ENCODE data around the gene RCC1.
"Not testable (repeated sequence)": the region's sequence is repeated elsewhere in the genome, so short reads cannot be mapped to it uniquely, and the experiment has no call there.

Gene RCC1

DNA sequence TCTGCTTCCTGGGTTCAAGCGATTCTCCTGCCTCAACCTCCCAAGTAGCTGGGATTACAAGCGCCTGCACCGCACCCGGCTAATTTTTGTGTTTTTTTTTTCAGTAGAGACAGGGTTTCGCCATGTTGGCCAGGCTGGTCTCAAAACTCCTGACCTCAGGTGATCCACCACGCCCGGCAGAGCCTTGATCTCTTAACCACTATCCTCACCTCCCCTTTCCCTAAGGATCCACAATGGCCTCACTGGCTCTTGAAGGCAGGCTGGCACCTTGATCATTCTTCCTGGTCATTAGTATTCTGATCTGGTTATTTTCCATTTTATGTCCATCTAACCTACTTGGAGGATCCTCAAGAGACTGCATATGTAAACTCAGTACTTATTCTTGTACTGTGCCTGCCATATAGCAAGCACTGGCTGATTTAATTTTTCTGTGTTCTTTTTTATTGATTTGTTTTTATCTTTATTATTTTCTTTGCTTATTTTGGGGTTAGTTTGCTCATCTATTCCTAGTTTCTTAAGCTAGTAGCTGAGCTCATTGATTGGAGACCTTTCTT is 6.3 kb downstream of the RCC1 start:
- peak; percentile 53 for DNase-seq

DNA sequence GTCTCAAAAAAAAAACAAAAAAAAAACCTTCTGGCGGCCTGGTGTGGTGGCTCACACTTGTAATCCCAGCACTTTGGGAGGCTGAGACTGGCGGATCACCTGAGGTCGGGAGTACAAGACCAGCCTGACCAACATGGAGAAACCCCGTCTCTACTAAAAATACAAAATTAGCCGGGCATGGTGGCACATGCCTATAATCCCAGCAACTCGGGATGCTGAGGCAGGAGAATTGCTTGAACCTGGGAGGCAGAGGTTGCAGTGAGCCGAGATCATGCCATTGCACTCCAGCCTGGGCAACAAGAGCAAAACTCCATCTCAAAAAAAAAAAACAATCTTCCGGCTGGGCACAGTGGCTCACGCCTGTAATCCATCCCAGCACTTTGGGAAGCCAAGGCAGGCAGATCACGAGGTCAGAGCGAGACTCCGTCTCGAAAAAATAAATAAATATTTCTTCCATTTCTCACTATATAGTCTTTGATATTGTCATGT is 8.6 kb downstream of the RCC1 start:
- DNase-seq, result peak; percentile 22

DNA sequence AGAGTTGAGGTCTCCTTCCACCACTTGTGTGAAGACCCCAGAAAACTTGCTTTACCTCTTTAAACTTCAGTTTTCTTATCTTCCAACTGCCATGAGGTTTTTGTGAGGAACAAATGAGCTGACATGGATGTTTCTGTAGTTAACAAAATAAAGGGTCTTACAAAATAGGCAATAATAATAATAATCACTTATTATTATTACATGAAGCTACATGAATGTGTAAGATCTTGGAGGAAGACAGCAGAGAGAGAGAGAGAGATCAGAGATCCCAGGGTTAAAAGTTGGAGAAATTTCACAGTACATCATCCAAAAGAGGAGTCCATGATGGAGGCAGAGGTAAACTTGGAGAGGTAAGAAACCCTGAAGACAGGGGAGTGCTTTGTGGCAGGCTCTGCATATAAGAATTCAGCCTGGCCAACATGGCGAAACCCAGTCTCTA is 10.7 kb downstream of the RCC1 start:
- peak; percentile 28 for DNase-seq

DNA sequence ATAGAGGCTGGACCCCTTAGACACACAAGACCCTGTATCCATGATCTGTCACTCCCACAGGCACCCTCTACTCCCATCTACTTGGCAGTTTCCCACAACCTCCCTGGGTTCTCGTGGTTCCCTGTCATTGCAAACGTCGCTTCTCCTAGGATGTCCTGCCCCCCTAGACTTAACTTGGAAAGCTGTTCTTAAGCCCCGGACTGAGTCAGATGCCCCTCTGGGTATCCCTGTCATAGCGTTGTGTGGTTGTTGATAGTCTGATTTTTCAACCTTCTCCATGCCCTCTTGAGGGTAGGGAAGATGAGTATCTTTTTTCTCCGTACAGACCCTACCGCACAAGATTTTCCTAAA is 11.8 kb downstream of the RCC1 start:
- no peak for DNase-seq

DNA sequence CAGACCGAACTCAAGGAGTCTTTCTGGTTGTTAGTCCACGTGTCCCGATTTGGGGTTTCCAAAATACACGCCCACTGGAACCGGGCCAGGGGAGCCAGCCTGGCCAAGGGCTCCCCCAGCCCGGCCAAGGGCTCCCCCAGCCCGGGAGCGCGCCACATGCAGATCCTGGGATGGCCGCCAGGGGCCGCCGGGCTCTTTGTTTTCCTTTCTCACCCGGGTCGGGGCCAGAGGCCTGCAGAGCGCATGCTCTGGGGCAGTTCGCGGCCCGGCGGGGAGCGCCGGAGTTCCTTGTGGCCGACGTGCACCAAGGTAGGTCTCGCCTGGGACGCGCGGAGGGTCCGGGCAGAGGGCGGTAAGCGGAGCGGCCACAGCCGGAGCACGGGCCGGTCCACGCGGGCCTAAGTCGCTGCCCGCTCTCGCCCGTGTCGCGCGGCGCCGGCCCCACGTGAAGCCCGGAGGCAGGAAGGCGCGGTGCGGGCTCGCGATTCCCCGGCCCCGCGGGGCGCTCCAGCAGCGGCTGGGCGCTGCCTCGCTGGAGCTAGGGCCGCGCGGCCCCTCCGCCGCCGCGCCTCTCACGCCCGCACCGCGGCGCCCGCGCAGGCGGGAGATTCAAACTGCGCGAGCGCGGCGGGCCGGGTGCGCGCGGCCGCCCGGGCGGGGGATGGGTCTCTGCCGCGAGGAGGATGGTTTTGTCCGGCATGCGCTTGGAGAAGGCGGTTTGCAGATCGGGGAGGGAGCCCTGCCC is 12.3 kb downstream of the RCC1 start:
- peak; percentile 89 for DNase-seq

DNA sequence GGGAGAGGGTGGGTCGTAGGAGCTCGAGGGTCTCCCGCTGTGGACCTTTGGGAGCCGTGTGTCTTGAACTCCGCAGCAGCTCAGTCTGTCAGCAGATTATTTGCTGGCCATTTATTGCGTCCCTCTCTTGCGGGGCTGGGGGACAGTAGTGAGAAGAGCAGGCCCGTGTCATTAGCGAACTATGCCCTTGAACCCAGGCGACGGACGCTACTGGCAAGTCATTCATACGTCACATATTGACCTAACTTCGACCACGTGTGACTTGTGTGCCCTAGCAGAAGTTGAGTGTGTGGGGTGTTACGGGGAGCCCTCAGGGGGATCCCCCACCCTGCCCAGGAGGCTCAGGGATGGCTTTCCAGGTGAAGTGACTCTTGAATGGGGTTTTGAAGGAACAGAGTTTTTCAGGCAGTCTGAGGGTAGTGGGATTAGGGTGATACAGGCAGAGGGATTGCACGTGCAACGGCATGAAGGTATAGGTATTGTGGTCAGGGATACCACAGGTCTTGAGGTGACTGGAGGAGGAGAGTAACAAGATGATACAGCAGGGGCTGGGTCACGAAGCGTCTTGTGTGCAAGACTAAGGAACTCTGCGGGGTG is 13.0 kb downstream of the RCC1 start:
- DNase-seq, result peak; percentile 51

DNA sequence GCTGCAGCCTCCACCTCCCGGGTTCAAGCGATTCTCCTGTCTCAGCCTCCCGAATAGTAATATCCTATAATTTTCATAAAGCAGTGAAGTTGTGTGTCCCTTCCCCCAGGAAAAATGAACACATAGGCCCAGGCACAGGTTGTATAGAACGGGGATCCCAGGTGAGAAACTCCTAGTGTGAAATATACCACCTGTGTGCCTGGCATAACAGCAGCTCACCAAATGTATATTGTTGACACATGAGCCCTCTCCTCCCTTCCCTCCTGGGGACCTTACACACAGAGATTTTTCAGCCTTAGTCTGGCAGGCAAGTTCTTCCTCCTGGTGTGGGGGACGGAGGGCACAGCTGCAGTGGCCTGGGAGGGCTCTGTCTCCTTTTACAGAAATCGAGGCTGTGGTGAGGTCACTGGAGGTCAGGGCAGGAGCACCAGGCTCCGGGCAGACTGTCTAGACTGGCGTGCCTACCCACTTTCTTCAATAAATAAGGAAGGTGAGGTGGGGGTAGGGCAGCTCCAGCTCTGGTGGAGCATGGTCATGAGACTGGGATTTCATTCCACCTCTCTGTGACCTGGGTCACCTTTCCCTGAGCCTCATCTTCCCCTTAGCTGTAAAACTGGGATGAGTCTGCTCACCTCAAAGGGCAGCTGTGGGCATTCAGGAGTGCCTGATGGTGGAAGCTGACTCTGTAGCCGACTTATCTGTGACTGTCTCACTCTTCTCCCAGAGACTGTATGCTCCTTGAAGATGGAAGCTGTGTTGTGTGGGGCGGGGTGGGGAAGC is 14.3 kb downstream of the RCC1 start:
- DNase-seq, result no peak

DNA sequence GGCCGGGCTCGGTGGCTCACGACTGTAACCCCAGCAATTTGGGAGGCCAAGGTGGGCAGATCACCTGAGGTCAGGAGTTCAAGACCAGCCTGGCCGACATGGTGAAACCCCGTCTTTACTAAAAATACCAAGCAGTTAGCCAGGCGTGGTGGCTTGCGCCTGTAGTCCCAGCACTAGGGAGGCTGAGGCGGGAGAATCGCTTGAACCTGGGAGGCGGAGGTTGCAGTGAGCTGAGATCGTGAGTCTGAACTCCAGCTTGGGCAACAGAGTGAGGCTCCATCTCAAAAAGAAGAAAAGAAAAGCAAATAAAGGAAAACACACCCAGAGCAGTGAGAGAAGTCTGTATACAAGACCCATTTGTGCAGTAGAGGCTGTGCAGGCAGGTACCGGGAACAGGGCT is 15.0 kb downstream of the RCC1 start:
- DNase-seq, result not testable (repeated sequence)

DNA sequence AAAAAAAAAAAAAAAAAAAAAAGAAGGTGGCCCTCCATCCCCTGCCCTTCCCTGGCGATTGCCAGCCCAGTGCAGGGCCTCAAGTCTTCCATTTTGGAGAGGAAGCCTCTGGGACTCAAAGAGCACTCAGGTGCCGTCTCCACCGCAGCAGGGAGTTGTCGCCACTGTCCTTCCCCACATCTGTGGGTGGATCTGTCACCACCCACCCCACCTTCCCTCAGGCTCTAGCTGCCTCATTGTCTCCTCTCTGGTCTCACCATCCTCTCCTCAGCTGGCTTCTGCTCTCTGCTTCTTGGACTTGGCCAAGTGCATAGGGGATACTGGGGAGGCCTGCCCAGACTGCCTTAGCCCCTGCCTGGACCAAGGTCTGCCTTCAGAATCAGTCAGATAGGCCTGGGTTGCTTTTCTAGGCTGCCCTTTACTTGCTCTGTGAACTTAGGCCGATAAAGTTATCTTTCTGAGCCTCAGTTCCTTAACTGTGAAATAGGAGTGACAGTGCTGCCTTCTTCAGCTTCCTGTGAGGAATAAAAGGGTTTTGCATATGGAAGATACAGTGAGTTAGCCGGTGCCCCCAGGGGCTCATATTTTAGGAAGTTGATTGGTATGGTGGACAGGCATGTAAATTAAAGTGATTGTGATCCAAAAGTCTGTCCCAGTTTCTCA is 15.8 kb downstream of the RCC1 start:
- DNase-seq, result no peak

DNA sequence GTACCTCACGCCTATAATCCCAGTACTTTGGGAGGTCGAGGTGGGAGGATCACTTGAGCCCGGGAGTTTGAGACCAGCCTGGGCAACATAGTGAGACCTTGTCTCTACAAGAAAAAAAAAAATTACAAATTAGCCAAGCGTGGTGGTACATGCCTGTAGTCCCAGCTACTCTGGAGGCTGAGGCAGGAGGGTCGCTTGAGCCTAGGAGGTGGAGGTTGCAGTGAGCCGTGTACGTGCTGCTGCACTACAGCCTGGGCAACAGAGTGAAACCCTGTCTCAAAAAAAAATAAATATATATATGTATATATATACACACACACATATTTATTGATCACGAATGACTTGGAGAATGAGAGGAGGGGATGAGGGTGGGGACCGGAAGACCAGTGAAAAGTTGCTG is 16.7 kb downstream of the RCC1 start:
- DNase-seq, result not testable (repeated sequence)

DNA sequence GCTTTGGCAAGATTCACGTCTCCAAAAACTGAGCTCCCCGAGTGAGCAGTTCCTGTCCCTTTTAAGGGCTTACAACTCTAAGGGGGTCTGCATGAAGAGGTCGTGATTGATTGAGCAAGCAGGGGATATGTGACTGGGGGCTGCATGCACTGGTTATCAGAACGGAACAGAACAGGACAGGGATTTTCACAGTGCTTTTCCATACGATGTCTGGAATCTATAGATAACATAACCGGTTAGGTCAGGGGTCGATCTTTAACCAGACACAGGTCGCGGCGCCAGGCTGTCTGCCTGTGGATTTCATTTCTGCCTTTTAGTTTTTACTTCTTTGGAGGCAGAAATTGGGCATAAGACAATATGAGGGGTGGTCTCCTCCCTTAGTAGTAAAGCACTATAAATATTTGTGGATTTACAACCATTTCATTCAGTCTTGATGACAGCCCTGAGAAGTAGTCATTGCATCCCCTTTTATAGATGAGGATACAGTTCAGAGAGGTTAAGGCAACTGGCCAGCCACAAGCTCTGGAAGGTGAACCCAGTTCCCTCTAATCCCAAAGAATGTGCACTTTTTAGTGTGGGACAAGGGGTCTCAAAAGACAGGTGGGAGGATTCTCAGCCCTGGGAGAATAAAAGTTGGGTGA is 19.3 kb downstream of the RCC1 start:
- DNase-seq, result not testable (repeated sequence)

DNA sequence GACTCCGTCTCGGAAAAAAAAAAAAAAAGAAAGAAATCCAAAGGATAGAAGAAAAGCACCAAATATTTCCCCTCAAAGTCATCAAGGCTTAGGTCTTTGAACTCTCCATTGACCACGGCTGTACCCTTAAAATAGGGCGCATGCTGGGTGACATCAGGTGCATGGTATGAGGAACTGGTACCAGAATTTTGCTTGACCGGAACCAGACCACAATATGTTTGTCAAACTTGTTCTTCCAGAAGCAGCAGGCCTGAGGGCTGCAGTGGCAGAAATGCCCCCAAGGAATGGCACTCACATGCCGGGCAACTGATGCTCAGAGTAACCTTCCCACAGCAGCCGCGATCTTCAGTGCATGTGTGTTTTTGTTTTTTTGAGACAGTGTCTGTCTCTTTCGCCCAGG is 21.0 kb downstream of the RCC1 start:
- DNase-seq, result peak; percentile 85

DNA sequence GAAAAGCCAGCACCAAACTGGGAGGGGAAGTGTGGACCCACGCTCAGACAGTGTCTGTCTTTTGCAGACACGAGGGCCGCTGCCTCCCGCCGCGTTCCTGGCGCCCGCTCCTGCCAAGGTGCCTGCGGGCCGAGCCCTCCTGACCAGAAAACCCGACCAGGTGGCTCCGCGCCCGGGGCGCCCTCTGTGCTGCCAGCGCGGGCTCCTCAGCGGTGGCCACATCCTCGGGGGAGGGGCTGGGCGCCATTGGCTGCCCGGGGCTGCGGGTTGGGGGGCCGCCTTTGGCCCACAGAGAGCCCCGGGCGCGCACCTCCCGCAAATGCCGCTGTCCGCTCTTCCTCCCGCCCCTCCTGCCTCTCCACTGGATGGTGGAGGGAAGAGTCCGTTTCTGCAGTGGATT is 24.6 kb downstream of the RCC1 start:
- DNase-seq, result no peak

DNA sequence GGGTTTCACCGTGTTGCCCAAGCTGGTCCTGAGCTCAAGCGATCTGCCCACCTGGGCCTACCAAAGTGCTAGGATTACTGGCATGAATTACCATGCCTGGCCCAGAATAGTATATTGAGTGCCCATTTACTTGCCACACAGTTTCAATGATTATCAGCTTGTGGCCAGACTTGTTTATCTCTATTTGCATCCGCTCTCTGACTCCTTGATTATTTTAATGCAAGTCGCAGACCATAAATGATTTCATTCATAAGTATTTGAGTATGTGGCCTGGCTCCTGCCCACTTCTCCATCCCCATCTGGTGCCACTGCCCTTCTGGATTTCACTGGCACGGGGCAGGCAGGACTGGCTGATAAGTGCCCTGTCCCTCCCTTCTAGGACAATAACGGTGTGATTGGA is 28.8 kb downstream of the RCC1 start:
- DNase-seq, result no peak

DNA sequence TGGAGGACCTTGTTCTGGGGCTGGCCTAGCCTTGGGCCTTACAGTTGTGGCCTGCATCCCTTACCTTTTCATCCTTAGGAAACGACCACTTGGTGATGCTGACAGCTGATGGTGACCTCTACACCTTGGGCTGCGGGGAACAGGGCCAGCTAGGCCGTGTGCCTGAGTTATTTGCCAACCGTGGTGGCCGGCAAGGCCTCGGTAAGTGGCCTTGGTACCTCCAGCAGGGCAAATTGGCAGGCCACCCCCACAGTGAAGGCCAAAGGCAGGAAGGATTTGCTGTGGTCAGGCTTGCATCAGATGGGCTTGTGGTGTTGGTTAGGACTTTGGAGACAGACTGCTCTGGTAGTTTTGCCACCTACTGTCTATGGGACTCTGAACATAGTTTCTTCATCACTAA is 29.3 kb downstream of the RCC1 start:
- DNase-seq, result no peak

DNA sequence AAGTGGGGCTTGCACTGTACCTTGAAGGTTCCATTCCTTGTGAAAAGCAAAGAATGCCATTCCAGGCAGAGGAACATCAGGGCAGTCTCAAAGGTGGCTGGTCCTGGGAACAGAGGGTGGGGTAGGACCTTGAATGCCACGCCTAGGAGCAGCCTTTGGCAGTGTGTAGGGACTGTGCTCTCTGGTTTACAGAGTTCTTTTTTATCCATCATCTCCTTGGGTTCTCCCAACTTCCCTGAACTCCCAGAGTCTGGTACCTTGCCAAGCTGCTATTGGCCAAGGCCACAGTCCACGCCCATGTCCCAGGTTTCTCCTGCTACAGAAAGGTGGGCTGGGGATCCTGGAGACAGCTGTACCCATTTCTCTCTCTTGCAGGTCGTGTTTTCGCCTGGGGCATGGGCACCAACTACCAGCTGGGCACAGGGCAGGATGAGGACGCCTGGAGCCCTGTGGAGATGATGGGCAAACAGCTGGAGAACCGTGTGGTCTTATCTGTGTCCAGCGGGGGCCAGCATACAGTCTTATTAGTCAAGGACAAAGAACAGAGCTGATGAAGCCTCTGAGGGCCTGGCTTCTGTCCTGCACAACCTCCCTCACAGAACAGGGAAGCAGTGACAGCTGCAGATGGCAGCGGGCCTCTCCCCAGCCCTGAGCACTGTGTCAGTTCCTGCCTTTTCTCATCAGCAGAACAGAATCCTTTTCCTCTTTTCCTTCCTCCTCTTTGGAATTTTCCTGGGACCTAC is 31.8 kb downstream of the RCC1 start:
- DNase-seq, result no peak

DNA sequence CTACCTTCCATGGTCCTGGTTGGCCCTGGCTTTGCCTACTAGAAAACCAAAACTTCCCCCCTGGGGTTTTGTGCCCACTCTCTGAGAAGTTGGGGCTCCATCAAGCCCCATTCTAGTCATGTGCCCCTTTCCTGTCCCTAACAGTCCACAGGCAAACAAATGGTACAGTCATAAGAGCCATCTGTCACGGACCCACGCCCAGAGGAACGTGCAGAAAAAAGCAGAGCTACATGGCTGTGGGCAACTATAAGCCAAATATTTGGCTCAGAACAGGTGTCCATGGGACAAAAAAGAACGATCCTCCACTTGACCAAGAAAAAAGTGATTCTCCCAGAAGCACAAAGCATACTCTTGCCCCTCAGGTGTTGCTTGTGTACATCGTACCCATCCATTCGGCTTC is 32.4 kb downstream of the RCC1 start:
- no peak for DNase-seq

DNA sequence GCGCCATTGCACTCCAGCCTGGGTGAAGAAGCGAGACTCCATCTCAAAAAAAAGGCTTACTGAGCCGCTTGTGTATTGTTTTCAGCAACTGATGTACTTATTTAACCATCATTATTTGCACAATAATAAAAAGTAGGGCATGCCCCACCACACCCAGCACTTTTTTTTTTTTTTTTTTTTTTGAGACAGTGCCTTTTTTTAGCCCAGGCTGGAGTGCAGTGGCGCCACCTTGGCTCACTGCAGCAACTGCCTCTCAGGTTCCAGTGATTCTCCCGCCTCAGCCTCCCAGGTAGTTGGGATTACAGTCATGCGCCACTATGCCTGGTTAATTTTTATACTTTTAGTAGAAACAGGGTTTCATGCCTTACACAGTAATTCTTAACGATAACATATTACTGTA is 34.8 kb downstream of the RCC1 start:
- no peak for DNase-seq

DNA sequence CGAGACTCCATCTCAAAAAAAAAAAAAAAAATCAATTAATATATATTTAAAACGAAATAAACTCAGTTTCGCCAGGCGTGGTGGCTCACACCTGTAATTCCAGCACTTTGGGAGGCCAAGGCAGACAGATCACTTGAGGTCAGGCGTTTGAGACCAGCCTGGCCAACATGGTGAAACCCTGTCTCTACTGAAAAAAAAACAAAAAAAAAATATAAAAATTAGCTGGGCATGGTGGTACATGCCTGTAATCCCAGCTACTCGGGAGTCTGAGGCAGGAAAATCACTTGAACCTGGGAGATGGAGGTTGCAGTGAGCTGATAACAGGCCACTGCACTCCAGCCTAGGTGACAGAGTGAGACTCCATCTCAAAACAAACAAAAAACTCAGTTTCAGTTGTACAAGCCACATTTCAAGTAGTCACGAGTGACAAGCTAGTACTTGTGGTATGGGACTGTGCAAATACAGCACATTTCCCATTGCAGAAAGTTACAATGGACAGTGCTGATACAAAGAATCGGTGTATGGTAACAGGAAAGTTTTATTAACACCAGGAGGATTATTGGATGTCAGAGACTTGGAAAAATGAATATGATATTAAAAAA is 35.7 kb downstream of the RCC1 start:
- DNase-seq, result not testable (repeated sequence)

DNA sequence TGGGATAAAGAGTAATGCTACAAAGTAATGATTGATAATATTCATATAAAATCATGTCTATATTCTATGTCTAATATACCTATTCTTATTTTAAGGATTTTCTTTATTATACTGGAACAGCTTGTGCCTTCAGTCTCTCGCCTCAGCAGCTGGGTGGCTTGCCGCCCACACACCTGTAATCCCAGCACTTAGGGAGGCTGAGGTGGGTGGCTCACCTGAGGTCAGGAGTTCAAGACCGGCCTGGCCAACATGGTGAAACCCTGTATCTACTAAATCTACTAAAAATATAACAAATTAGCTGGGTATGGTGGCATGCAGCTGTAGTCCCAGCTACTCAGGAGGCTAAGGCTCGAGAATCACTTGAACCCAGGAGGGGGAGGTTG is 39.4 kb downstream of the RCC1 start:
- DNase-seq, result no peak

DNA sequence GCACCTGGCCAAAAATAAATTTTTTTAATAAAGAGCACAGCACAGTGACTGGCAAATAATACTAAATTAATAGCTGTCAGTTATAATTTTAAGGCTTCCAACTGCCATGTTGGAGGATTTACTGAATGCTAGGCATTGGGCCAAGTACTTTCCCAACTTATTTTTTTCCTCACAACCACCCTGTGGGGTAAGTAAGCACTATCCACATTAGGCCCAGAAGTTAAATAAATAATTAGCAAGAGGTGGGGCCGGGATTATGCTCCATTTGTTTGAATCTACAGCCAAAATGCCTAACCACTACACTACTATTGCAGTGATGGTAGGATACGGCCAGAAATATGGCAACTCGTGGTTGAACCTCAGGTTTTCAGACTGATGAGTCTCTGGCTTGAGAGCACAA is 42.5 kb downstream of the RCC1 start:
- DNase-seq, result no peak

Measured in EL (cell line).